KOPT-K1 (cell line): ENCODE data around the gene RIMKLA.

ENCODE experiments used
- H3K27ac ChIP-seq: fragments of 200-600 bp; sonication (generic); 2 replicates; pipeline ENCODE4 v1.5.1; 2016; ENCODE audit warnings: antibody characterized with exemption, mild to moderate bottlenecking, low read depth, low read length; ENCODE audit not compliant: poor library complexity, severe bottlenecking
- H3K36me3 ChIP-seq: fragments of 200-600 bp; sonication (generic); 2 replicates; pipeline ENCODE4 v1.5.1; 2017; ENCODE audit warnings: antibody characterized with exemption, mild to moderate bottlenecking, low read length, moderate library complexity; ENCODE audit not compliant: insufficient read depth
- H3K9me3 ChIP-seq: fragments of 200-600 bp; sonication (generic); 2 replicates; pipeline ENCODE4 v1.5.1; 2017; ENCODE audit warnings: antibody characterized with exemption, low read length, mild to moderate bottlenecking; ENCODE audit not compliant: insufficient read depth, poor library complexity, severe bottlenecking

Gene RIMKLA

GRCh38 chr1:42403880-42404400 is 23.3 kb downstream of the RIMKLA start:
- Histone ChIP-seq H3K9me3 (no peaks in the 10 kb centered on the region), H3K27ac (no peak overlapping the region), H3K36me3 (no peaks in the 10 kb centered on the region)

GRCh38 chr1:42414551-42415496 is 34.2 kb downstream of the RIMKLA start:
- no peak overlapping the region for H3K27ac ChIP-seq
- no peaks in the 10 kb centered on the region for H3K36me3 ChIP-seq
- H3K9me3 ChIP-seq = no peaks in the 10 kb centered on the region

GRCh38 chr1:42417166-42417565 is 36.6 kb downstream of the RIMKLA start:
- H3K36me3 ChIP-seq = no peaks in the 10 kb centered on the region
- H3K9me3 ChIP-seq = no peaks in the 10 kb centered on the region
- H3K27ac ChIP-seq = no peak overlapping the region

GRCh38 chr1:42418516-42418915 is 37.9 kb downstream of the RIMKLA start:
- Histone ChIP-seq H3K36me3 (no peaks in the 10 kb centered on the region), H3K9me3 (no peaks in the 10 kb centered on the region), H3K27ac (no peak overlapping the region)

GRCh38 chr1:42419126-42419821 is 38.7 kb downstream of the RIMKLA start:
- H3K9me3 ChIP-seq = no peaks in the 10 kb centered on the region
- no peaks in the 10 kb centered on the region for H3K36me3 ChIP-seq
- no peak overlapping the region for H3K27ac ChIP-seq

GRCh38 chr1:42420121-42420520 is 39.5 kb downstream of the RIMKLA start:
- Histone ChIP-seq H3K27ac (no peak overlapping the region), H3K36me3 (no peaks in the 10 kb centered on the region), H3K9me3 (no peaks in the 10 kb centered on the region)

- H3K36me3 ChIP-seq = no peaks in the 10 kb centered on the region
- H3K9me3 ChIP-seq = no peaks in the 10 kb centered on the region
- H3K27ac ChIP-seq = no peak overlapping the region
Observed at GRCh38 chr1:42420911-42421585, 40.5 kb downstream of the RIMKLA start.

GRCh38 chr1:42422737-42423136 is 42.1 kb downstream of the RIMKLA start:
- no peaks in the 10 kb centered on the region for H3K36me3 ChIP-seq
- H3K9me3 ChIP-seq = no peaks in the 10 kb centered on the region
- no peak overlapping the region for H3K27ac ChIP-seq

- Histone ChIP-seq H3K27ac (no peak overlapping the region), H3K9me3 (no peaks in the 10 kb centered on the region), H3K36me3 (no peaks in the 10 kb centered on the region)
Observed at GRCh38 chr1:42423681-42424080, 43.1 kb downstream of the RIMKLA start.

GRCh38 chr1:42424201-42424600 is 43.6 kb downstream of the RIMKLA start:
- H3K27ac ChIP-seq = no peak overlapping the region
- no peaks in the 10 kb centered on the region for H3K36me3 ChIP-seq
- H3K9me3 ChIP-seq = no peaks in the 10 kb centered on the region

- Histone ChIP-seq H3K36me3 (no peaks in the 10 kb centered on the region), H3K27ac (no peak overlapping the region), H3K9me3 (no peaks in the 10 kb centered on the region)
Observed at GRCh38 chr1:42427240-42427639, 46.6 kb downstream of the RIMKLA start.

GRCh38 chr1:42429603-42430002 is 49.0 kb downstream of the RIMKLA start:
- Histone ChIP-seq H3K36me3 (no peaks in the 10 kb centered on the region), H3K9me3 (no peaks in the 10 kb centered on the region), H3K27ac (no peak overlapping the region)

- Histone ChIP-seq H3K36me3 (no peaks in the 10 kb centered on the region), H3K27ac (no peak overlapping the region)
Observed at GRCh38 chr1:42430286-42431135, 49.9 kb downstream of the RIMKLA start.

GRCh38 chr1:42431514-42431913 is 50.9 kb downstream of the RIMKLA start:
- no peaks in the 10 kb centered on the region for H3K9me3 ChIP-seq
- no peaks in the 10 kb centered on the region for H3K36me3 ChIP-seq
- no peak overlapping the region for H3K27ac ChIP-seq

More at GRCh38 chr1:42430286-42431135, 49.9 kb downstream of the RIMKLA start:
- no peaks in the 10 kb centered on the region for H3K9me3 ChIP-seq
